ENCODE measurements around the gene FAM162B.
"Not testable (repeated sequence)": the region's sequence is repeated elsewhere in the genome, so short reads cannot be mapped to it uniquely, and the experiment has no call there.

GRCh38 chr6:116740486-116740885, 25.0 kb downstream of the FAM162B start:
- TF ChIP-seq POLR2A (IDR thresholded peaks at IDR 0.05; ENCODE audit: low read depth, low read length); POLR2AphosphoS5 (IDR thresholded peaks at IDR 0.05; ENCODE audit: low read depth, low read length); SPI1 (IDR thresholded peaks at IDR 0.05; ENCODE audit: low read depth, low read length); TAF1 (IDR thresholded peaks at IDR 0.05; ENCODE audit: low read depth, low read length); PAX5 (IDR thresholded peaks at IDR 0.05; ENCODE audit: insufficient read depth, low read length, severe bottlenecking); POU2F2 (IDR thresholded peaks at IDR 0.05; ENCODE audit: low read depth, low read length): not testable (repeated sequence)
